GM21825 (cell line): ENCODE results near the gene ESRRG.

Experiments used
- ATAC-seq: cut with Tn5 transposase; IDR thresholded peaks from one replicate; pipeline ENCODE4 v1.9.1; 2021; ENCODE audit warnings: mild to moderate bottlenecking, moderate library complexity; ENCODE audit not compliant: unreplicated experiment

Gene ESRRG

GRCh38 chr1:216457356-216457755, 265.9 kb downstream of the ESRRG start:
- no peak for ATAC-seq

DNA sequence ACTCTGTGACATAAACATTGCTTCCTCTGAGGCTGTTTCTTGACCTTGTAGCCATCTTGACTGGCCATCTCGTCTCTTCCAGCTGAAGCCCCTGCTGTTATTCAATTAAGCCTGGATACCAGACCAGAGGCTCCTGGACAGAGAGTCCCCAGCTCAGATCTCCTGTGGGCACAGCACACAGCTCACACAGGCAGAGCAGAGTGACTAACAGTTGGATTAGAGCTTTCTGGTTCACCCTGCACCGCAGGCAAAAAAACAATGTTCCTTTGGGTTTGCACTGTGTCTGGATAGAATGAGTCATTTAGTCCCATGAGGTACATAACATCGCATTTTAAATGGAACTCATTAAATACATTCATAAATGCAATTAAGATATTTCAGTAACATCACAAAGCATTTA, 266.5 kb downstream of the ESRRG start:
- ATAC-seq = no peak

- ATAC-seq = no peak
Observed at GRCh38 chr1:216453777-216454176, 269.5 kb downstream of the ESRRG start.
